Uterus (tissue), 2 donors: ENCODE measurements around the gene RTP1.
"Not testable (repeated sequence)": the region's sequence is repeated elsewhere in the genome, so short reads cannot be mapped to it uniquely, and the experiment has no call there.

Experiments used
- CTCF ChIP-seq, 4 experiments: fragments of 200-600 bp in 2 of 4; fragments of 450-650 bp in 2 of 4; sonication (generic) in 2 of 4; IDR thresholded peaks; one replicate each; pipeline ENCODE4 v1.5.1; 2016 to 2019; ENCODE audit warnings: antibody characterized with exemption in 4 of 4, mild to moderate bottlenecking in 2 of 4, moderate library complexity in 1 of 4
- POLR2A ChIP-seq, 2 donors: fragments of 450-650 bp; IDR thresholded peaks; one replicate each; pipeline ENCODE4 v1.6.1; 2016; ENCODE audit warnings: antibody characterized with exemption in 2 of 2, mild to moderate bottlenecking in 1 of 2, moderate library complexity in 1 of 2

- TF ChIP-seq CTCF, POLR2A (IDR thresholded peaks at IDR 0.05): not testable (repeated sequence)
Observed at GRCh38 chr3:187170911-187171310, 26.4 kb upstream of the RTP1 start.
